Fibroblast of skin of back (primary cell): ENCODE measurements around the gene TALDO1. TPM values are rescaled to one million over a fixed set of nuclear protein-coding genes. Genes with fewer than 3 reads are reported as not detected.
A peak's percentile ranks its signal among the peaks of the same experiment; 100 is the strongest.

ENCODE experiments used
- DNase-seq: peaks from one replicate; pipeline ENCODE4 v3.0.0-alpha.2; 2013
- polyA plus RNA-seq, 2 experiments: library from polyadenylated mRNA; unstranded; fragments of 120-200 nt; gene quantifications; one replicate each; pipeline ENCODE4 v1.2.1, GENCODE V29; 2013; ENCODE audit not compliant: insufficient read length in 2 of 2

Gene TALDO1
- polyA plus RNA-seq (2013, experiment 1 of 2; ENCODE audit: insufficient read length): 202 TPM
- 139 TPM for polyA plus RNA-seq (2013, experiment 2 of 2; ENCODE audit: insufficient read length)

DNA sequence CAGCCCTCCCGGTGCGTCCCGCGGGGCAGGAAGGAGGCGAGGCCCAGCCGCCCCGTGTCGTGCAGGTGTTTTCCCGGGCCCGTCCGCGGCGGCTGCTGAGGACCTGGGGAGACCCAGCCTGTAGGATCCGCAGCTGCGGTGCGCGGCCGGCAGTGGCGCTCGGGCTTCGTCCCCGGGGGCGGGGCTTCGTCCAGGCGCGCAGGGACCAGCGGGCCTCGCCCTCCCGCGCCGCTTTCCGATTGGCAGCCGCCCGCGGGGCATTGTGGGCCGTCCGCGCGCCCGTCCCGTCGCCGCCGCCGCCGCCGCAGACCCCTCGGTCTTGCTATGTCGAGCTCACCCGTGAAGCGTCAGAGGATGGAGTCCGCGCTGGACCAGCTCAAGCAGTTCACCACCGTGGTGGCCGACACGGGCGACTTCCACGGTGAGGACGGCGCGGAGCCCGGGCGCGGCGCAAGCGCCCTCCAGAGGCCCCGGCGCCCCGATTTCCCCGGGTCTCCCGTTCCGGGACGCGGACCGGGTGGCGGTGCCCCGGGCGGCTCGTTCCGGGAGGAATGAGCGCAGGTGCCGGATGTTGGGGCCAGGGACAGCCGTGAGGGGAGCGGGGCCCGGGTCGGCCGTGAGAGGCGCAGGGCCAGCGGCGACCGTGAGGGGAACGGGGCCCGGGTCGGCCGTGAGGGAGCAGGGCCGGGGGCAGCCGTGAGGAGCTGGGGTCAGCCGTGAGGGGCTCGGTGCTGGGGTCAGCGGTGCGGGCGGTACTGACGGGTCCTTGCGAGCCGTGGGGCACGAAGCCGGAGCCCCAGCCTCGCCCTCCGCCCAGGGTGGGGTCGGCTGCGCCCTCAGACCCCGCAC lies at the start of gene TALDO1:
TALDO1 (plus strand) TSS at position 307 of the 849 bp plus-strand sequence; CDS start at position 325, 18 bp downstream.
- DNase-seq: peak; percentile 87

DNA sequence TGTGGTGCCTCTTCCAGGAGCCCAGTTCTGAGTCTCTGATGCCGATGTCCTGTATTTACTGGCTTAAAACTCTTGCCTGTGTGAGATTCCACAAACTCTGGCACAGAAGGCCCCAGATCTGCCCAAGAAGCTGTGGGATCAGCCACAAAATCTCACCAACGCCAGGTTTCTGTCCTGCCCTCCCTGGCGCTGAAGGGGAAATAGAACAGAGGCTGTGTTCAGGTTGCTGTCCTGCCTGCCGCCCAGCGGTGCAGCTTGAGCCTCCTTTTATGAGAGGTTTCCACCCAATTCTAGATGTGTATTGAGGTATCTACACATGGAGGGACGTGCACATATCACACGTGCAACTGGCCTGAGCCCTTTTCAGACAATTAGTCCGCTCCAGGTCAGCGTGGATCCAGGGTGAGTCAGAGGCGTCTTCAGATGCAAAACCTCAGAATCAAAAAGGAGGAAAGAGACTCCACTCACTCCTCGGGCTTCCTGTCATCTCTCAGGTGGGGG lies 49.4 kb upstream of the TALDO1 start:
- DNase-seq: peak; percentile 15

DNA sequence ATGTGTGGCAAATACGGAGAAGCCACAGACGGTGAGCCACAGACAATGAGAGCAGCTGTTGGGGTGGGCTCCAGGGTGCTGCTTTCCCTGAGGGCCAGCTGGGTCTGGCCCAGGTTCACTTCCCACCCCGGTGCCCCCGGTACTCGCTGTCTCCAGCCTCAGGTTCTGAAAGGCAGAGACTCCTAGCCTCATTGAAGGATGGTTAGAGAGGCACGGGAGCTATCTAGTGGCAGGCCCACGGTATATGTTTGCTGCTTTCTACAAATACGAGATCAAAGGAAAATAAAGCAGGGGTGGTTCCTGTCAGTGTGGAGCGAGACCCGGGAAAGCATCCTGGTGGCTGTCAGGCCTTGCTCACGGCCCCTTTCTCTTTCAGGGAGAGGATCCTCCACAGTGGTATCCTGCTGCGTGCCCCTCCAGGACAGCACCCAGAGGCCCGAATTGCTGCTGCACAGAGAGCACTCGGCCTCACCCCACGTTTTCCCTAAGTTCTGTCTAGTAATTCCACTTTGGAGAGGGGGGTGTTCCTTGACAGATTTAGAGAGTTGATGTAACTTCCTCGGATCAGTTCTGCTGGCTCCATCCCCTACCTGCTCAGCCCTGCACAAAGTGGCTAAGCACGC lies 48.7 kb upstream of the TALDO1 start:
- no peak for DNase-seq

DNA sequence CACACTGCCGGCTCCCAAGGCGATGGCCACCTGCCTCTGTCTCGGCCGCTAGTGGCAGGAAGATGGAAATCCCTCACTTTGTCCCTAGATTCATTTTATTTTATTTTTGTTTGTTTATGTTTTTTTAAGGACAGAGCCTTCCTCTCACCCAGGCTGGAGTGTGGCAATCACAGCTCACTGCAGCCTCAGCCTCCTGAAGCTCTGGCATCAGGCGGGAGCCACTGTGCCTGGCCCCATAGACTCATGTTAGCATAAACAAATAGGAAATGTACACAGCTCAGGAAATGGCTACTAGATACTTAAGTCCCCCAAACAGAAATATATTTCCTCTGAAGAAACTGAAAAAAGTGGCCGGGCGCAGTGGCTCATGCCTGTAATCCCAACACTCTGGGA lies 48.2 kb upstream of the TALDO1 start:
- DNase-seq: no peak

DNA sequence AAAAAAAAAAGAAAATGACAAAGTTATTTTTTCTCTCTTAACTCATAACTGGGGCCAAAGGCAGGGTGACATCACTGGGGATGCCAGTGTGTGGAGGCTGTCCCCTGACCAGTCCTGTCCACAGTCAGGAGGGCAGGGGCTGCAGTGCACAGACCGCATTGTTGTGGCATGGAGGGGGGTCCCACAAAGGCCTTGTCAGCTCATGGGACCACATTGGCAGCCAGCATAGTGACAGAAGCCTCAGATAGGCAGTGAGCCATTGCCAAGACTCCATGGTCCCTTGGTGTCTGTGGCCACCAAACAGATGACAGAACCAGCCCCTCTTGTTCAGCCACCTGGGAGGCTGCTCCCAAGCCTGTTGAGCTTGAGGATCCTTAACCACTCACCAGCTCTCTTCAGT lies 47.5 kb upstream of the TALDO1 start:
- DNase-seq: no peak

DNA sequence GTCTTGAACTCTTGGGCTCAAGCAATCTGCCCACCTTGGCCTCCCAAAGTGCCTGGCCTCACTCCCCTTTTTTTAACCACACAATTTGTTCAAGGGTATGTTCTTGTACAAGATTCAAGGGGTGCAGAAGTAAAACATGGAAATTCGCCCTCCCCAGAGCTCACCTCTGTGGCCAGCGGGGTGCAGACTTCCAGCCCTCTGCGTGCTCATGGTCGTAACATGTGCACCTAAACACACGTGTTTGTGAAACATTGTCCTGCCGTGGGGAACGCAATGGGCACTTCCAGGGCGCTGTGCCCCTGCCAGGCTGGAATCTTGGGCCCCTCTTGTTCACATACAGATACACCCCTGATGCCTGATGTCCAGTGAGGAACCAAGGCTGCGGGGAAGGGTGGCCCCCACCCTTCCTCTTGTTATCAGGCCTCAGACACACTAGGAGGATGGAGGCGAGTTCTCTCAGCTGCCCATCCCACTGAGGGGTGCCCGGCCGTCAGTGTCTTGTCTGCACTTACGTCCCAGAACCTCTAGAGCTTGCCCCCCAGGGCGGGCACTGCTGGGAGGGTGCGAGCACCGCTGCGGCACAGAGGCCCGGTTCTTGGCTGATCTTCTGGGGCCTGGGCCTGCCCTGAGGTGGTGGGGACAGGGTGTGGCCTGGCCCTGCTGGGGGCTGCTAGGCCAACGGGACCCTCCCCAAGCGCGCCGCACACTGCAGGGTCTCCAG lies 45.4 kb upstream of the TALDO1 start:
- no peak for DNase-seq

DNA sequence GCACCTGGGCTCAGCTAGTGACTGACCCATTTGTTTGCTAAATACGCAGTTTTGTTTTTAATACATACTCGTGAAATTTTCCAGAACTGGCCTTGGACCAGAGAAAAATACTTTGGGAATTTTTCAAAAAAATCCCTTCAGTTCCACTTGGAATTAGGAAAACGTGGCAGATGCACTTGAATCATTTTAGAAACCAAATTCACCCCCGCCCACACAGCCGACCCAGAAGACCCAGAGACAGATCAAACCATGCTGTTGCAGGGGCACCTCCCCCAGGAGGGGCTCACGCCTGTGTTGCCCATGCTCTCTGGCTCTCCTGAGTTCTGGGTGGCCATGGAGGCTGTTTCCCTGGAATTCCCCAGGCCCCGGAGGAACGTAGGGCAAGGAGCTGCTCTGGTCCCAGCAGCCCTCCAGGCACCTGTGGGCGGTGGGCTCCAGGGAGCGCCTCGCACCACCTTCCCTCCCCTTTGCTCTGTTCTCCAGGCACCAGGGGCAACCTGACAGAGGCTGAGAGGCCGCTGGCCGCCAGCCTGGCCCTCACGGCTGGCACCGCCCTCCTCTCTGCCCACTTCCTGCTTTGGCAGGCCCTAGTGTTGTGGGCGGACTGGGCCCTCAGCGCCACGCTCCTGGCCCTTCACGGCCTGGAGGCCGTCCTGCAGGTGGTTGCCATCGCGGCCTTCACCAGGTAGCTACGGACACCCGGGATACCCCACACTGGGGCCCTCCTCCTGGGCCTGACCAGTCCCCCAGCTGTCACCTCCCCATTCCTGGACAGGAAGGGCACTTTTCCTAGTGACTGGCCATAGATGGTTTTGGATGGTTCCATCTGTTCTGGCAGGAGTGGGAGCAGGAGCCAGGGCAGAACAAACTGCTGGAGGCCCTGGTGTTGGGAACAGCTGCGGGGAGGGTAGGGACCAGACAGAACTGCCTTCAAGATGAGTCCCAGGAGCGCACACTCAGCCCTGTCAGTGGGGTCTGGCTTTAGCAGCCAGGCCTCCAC lies 44.5 kb upstream of the TALDO1 start:
- no peak for DNase-seq

DNA sequence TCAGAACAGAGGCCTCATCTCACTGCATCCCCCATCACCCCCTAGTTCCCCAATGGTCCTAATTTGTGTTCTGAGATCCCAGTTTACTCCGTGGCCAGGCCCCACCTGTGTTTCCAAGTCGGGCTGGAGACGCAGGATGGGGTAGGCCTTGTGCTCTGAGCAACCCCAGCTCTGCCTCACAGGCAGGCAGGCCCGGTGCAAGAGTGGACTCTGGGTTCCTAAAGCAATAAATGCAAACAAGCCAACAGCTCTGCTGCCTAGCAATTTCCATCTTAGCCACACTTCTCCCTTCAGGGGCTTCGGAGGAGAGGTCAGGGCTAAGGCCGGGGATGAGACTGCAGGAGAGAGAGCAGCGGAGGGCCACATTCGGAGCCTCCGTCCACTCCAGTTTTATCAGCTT lies 43.8 kb upstream of the TALDO1 start:
- no peak for DNase-seq

DNA sequence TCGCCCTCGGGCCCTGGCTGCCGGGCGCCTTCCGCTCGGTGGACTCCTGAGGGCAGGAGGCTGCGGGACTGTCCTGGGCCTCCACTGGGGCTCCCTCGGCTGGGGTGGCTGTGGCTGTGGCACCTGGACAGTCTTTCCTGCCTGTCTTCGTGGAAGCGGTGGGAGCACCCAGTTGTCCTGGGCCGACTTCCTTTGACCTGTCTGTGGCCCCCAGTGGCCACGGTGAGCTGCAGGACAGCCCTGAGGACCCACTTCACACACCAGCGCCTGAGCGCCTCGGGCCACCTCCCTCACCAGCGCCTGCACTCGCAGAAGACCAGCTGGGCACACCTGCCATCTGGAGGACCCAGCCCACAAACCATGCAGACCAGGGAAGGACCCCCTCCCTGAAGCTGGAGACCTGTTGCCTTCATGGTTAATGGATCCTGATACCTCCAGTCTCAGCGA lies 43.0 kb upstream of the TALDO1 start:
- DNase-seq: no peak

DNA sequence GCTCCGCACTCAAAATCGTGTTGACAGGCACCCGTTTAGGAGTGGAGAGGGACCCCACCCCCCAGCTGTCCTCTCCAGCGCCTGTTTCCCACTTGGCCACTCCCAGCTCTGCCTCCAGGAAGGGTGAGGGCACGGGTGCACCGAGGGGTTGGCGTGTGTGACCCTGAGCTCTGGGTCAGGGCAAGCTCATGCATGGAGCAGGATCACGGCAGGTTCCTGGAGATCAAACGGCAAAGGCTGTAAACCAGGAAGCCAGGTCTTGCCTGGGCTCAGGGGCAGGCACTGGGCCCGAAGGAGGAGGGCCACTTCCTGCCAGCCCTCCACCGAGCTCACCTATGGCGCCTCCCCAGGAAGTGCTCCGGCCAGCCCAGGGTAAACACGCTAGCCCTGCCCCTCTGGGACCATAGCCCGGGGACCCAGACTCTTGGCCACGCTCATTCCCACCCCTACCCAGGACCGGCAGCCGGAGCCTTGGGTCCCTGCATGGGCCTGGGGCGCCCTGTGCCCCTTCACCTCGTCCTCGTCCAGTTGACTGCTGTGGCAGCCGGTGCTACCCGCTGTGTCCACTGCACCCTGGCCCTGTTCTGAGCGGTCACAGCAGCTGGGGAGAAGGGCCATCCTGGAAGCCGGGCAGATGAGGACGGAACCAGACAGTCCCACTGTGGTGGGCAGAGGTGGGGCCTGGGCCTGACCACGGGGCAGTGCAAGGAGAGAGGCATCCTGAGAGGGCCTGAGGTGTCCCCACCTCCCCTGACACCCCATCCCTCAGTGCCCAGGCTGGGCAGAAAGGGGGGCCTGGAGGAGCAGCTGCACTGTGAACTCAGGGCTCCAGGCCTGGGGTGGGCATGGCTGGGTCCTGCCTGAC lies 42.3 kb upstream of the TALDO1 start:
- no peak for DNase-seq

DNA sequence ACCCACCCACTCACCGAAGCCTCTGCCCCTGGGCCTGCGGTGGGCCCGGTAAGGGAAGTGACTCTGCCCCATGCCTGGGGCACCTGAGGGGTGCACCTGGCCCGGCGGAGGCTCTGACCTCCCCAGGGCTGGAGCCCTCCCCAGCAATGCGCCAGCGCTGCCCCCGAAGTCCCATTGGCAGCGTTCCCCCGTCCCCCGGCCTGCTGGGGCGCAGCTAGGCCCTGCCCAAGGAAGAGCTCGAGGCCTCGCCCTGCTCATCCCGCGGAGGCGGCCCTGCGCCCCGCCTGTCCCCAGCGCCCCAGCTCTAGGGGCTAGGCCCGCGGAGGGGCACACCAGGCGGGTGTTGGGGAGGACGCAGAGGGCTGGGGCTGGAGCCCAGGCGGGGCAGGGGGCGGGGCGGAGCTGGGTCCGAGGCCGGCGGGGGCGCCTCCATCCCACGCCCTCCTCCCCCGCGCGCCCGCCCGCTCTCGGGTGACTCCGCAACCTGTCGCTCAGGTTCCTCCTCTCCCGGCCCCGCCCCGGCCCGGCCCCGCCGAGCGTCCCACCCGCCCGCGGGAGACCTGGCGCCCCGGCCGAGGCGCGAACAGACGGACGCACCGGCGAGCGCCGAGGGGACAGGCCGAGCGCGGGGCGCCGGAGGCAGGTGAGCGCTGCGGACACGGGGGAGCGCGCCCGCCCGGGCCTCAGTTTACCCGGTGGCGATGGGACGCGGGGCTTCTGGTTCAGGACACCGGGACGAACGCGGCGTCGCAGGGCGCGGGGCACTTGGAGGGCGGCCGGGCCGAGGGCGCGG lies 41.4 kb upstream of the TALDO1 start, which contains the start of gene EPS8L2:
EPS8L2 (plus strand) TSS at position 586 of the 793 bp plus-strand sequence. CDS start 3,177 bp downstream, outside the sequence.
- no peak for DNase-seq

DNA sequence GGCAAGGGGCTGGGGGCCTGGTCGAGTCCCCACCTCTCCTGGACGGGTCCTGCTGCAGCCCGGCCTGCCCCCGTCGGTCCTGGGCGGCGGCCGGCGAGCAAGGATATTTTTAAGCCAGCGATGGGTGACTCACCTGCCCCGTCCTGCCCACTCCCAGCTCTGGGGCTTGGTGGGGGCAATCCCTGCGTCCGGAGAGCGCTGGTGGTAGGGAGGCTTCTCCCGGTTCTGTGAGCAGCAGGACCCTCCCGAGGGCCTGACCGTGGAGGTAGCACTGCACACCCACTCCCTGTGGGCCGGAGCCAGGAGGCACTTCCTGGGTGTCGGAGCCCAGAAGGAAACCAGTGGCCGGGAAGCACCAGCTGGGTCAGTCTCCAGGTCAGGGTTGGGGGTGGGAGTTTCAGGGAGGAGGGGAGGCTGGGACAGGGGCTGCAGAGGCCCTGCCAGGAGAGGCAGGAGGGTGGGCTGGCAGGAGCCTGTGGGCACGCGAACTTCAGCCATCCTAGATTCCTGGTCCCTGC lies 40.8 kb upstream of the TALDO1 start:
- DNase-seq: peak; percentile 56

DNA sequence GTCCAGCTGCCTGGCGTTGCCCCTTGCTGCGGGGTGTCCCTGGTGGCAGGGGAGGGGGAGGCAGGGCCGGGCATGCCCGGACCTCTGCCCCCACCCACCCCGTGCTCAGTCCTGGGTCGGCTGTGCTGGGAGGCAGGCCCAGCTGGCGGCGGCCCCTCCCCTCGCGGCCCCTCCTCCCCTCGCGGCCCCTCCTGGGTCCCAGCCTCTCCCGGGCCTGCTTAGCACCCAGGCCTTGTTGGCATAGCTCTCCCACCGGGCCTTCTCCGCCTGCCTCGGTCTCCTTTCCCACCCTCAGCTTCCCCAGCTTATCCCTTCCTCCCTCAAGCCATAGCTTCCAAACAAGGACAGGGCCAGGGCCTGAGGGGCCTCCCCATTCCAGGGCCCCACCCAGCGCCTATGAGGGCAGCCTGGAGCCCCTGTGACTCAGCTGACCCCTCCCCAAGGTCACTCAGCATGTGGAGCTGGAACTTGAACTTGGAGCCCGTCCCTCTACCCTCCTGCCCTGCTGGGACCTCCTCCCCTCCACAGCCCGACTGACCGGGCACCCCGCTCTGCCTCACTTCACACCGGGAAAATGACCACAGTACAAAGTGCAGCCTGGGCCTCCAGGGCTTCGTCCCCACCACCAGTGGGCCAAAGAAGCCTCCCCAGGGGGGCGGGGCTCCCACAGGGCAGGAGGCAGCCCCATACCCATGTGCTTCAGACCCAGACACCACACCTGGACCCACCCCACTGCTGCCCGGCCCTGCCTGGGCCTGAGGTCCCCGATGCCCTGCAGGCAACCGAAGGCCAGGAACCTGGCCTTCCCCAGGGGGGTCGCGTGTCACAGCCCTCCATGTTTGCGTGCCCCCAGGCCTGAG lies 40.1 kb upstream of the TALDO1 start:
- peak; percentile 44 for DNase-seq

DNA sequence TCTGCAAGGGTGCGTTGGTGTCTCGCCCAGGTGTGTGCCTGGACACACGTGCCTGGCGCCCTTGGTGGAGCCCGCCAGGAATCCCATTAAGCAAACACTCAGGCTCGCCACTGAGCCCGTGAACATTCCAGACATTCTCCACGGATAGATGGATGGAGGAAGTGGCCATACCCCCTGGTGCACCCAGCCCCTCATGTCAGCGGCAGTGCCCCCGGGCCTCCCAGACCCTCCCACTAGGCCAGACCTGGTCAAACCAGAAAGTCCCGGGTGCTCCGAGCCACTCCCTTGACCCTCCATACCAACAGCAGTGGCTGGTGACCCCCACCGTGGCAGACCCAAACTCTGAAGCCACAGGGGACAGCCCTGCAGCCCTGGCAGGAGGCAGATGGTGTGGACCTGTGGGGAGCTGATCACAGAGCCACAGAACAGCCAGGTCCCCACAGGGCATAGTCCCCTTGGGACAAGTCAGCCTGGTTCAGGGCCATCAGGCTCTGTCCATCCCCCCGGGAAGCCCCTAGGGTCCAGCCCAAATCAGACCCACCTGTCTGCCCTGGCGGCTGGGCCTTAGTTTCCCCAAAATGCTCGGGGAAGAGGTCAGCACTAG lies 39.3 kb upstream of the TALDO1 start:
- DNase-seq: no peak

DNA sequence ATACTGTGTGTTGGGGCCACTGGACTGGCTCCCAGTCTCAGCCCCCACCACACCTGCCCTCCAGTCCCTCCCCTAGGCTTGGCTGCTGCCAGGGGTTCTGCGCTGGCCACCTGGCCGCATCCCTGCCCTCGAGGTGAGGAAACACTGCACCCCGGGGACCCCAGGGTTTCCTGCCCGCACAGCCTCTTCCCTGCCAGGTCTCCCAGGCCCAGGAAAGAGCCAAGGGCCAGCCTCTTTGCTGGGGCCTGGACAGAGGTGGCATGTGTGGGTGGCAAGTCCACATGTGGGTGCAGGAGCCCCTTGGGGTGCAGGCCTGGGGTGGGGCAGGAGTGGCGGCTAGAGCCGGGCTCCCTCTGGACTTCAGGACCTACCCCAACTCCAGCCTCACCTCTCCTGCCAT lies 38.8 kb upstream of the TALDO1 start:
- DNase-seq: no peak

DNA sequence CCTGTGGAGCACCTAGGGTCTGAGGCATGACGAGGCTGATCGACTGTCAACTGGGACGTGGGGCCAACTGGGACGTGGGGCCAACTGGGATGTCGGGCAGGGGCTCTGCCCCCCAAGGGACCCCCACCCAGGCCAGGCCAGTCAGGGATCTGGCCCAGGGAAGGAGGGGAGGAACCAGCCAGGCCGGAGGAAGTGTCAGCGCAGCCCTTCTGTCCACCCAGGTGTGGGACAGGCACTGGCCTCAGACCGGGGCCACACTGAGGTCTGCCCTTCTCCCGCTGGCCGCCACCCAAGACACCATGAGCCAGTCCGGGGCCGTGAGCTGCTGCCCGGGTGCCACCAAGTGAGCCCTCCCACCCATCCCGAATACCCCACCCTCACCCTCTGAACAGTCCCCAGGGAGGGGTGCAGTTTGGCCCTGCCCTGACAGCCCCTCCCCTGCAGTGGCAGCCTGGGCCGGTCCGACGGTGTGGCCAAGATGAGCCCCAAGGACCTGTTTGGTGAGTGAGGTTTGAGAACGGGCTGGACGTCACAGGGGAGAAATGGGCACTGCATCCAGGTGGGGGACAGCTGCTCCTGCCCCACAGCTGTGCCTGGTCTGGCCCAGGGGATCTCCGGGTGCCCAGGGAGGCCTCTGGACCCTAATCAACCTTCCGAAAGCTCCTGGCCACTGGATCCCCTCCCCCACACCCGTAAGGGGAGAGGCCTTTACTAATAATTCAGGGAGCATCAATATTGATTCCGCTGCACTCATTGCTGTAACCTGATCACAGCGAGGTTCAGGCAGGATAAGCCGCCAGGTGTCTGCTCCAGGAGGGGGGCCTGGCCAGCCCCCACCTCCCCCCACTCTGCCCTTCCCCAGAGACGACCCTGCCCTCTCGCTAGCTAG lies 37.9 kb upstream of the TALDO1 start:
- DNase-seq: no peak

DNA sequence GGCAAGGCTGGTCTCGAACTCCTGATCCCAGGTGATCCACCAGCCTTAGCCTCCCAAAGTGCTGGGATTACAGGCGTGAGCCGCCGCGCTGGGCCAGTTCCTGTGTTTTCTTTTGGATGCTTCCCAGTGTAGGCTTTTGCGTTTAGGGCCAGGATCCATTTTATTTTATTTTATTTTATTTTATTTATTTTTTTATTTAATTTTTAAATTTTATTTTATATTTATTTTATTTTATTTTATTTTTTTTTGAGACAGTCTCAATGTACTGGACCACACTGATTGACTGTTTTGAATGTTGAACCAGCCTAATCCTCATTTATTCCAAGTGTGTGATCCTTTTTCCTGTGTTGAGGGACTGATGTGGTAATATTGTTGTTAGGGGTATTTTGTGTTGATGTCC lies 32.8 kb upstream of the TALDO1 start:
- no peak for DNase-seq
